HepG2 (cell line): ENCODE measurements around the gene VASN. TPM values are rescaled to one million over a fixed set of nuclear protein-coding genes. Genes with fewer than 3 reads are reported as not detected.
A peak's percentile ranks its signal among the peaks of the same experiment; 100 is the strongest.

Experiments
- GFI1 ChIP-seq: sonication (generic); formaldehyde crosslinking; IDR thresholded peaks from 2 replicates; pipeline ENCODE4 v1.5.0; 2020; ENCODE audit warnings: missing genetic modification reagents, mild to moderate bottlenecking, borderline replicate concordance
- HMG20B ChIP-seq: conservative IDR thresholded peaks from 2 replicates; pipeline ENCODE4 v1.6.1; 2016; ENCODE audit warnings: missing genetic modification reagents, missing compliant biosample characterization
- HNRNPK ChIP-seq: fragments of 200-400 bp; formaldehyde crosslinking; IDR thresholded peaks from 2 replicates; pipeline ENCODE4 v1.6.1; 2018; ENCODE audit warnings: low read length, low read depth, moderate library complexity, mild to moderate bottlenecking; ENCODE audit not compliant: poor library complexity, severe bottlenecking
- HOXA3 ChIP-seq: sonication (generic); formaldehyde crosslinking; IDR thresholded peaks from 2 replicates; pipeline ENCODE4 v1.5.0; 2020; ENCODE audit warnings: missing genetic modification reagents
- ISX ChIP-seq: sonication (generic); formaldehyde crosslinking; conservative IDR thresholded peaks from 2 replicates; pipeline ENCODE4 v1.5.0; 2020; ENCODE audit warnings: missing genetic modification reagents
- NFKBIZ ChIP-seq: IDR thresholded peaks from 2 replicates; pipeline ENCODE4 v1.6.1; 2018; ENCODE audit warnings: missing genetic modification reagents, missing compliant biosample characterization
- NRL ChIP-seq: sonication (generic); formaldehyde crosslinking; IDR thresholded peaks from 2 replicates; pipeline ENCODE4 v1.5.0; 2020; ENCODE audit warnings: missing genetic modification reagents, mild to moderate bottlenecking, moderate library complexity, borderline replicate concordance
- PITX1 ChIP-seq: sonication (generic); formaldehyde crosslinking; IDR thresholded peaks from 2 replicates; pipeline ENCODE4 v1.5.1; 2020; ENCODE audit warnings: mild to moderate bottlenecking, missing genetic modification reagents
- RBM22 ChIP-seq: fragments of 200-400 bp; formaldehyde crosslinking; optimal IDR thresholded peaks from 2 replicates; pipeline ENCODE3; 2017; ENCODE audit warnings: mild to moderate bottlenecking, low read length, moderate library complexity
- TCF7 ChIP-seq: sonication (generic); IDR thresholded peaks from 2 replicates; pipeline ENCODE4 v1.6.1; 2016; ENCODE audit warnings: antibody characterized with exemption, low read depth
- ZFP1 ChIP-seq: IDR thresholded peaks from 2 replicates; pipeline ENCODE4 v1.6.1; 2016
- ZNF225 ChIP-seq: sonication (generic); formaldehyde crosslinking; IDR thresholded peaks from 2 replicates; pipeline ENCODE4 v1.4.0; 2020; ENCODE audit warnings: mild to moderate bottlenecking, missing genetic modification reagents
- ZNF256 ChIP-seq: sonication (generic); formaldehyde crosslinking; conservative IDR thresholded peaks from 2 replicates; pipeline ENCODE4 v1.4.0; 2020; ENCODE audit warnings: missing genetic modification reagents
- ZNF329 ChIP-seq: sonication (generic); formaldehyde crosslinking; IDR thresholded peaks from 2 replicates; pipeline ENCODE4 v1.9.0; 2021; ENCODE audit warnings: low read depth, mild to moderate bottlenecking, missing genetic modification reagents
- ZNF562 ChIP-seq: sonication (generic); formaldehyde crosslinking; IDR thresholded peaks from 2 replicates; pipeline ENCODE4 v1.8.0; 2022; ENCODE audit warnings: missing genetic modification reagents, borderline replicate concordance
- polyA plus RNA-seq, 8 experiments: library from polyadenylated mRNA; depleted of rRNA in 3 of 8; stranded (reverse) in 7 of 8; unstranded in 1 of 8; fragments of >200 nt; fragmentation: Illumina TruSeq in 4 of 8; extraction: Trizol in 4 of 8; gene quantifications; 2 replicates each; pipeline versions ENCODE4 v1.2.1 to v1.2.3, GENCODE V29; 2011 to 2016; ENCODE audit warnings: low read depth in 4 of 8, missing spikeins in 1 of 8, mixed read lengths in 1 of 8; ENCODE audit not compliant: insufficient read depth in 1 of 8
- total RNA-seq, 5 experiments: library from RNA; depleted of rRNA; stranded (reverse); fragments of >200 nt; fragmentation: Illumina TruSeq; extraction: Trizol; gene quantifications; 2 replicates each; pipeline ENCODE4 v1.2.3, GENCODE V29; 2016; ENCODE audit warnings: low read depth in 1 of 5
- TF ChIP-seq, protein P1 (sequence below): sonication (generic); formaldehyde crosslinking; IDR thresholded peaks from 2 replicates; pipeline ENCODE4 v1.4.0; 2020; ENCODE audit warnings: missing genetic modification reagents, borderline replicate concordance
- TF ChIP-seq, protein P2 (sequence below): sonication (generic); formaldehyde crosslinking; IDR thresholded peaks from 2 replicates; pipeline ENCODE4 v1.4.0; 2020; ENCODE audit warnings: missing genetic modification reagents, mild to moderate bottlenecking, borderline replicate concordance
- TF ChIP-seq, protein P3 (sequence below): sonication (generic); formaldehyde crosslinking; IDR thresholded peaks from 2 replicates; pipeline ENCODE4 v1.4.0; 2020; ENCODE audit warnings: mild to moderate bottlenecking, missing genetic modification reagents
- TF ChIP-seq, protein P4 (sequence below): sonication (generic); formaldehyde crosslinking; IDR thresholded peaks from 2 replicates; pipeline ENCODE4 v1.8.1; 2023; ENCODE audit warnings: missing genetic modification reagents, inconsistent platforms, borderline replicate concordance

The VASN gene
- total and polyA plus RNA-seq, 2 of the 13 experiments (the other 11 are each of a cell fraction or from before 2014, with no cell fraction given): 8.4 to 18.2 TPM

DNA sequence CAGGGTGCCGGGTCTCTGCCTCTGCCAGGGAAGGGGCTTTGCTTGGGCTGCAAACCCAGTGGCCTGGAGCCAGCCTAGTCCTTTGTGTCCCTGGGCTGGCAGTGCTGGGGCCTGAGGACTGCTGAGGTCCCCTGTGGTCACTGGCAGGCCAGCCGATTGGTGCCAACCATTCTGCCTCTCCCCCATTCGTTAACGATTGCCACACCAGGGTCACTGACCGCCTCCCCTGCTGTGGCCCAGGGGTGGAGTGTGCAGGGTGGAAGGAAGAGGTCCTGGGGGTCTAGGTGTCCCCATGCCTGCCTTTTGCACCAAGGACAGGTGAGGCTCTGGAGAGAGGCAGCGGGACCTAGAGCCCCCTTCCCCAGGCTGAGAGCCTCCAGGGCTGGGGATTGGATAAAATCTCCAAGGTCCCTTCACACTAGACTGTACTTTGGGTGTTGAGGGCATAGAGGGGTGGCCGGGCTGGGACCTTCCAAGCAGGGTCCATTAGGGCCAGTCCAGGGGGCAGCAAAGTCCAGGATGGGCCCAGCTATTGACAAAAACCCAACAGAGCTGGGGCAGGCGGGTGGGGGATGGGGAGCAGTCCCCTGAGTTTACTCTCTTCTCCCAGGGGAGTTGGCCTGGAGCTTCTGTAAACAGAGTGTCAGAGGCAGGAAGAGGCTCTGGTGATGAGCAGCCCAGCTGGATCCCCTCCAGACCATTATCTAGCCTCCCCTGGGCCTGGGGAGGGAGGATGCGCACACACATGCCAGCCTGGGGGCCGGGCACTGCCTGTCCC, 1.1 kb downstream of the VASN start (continued):
- TF ChIP-seq, protein P1, sequence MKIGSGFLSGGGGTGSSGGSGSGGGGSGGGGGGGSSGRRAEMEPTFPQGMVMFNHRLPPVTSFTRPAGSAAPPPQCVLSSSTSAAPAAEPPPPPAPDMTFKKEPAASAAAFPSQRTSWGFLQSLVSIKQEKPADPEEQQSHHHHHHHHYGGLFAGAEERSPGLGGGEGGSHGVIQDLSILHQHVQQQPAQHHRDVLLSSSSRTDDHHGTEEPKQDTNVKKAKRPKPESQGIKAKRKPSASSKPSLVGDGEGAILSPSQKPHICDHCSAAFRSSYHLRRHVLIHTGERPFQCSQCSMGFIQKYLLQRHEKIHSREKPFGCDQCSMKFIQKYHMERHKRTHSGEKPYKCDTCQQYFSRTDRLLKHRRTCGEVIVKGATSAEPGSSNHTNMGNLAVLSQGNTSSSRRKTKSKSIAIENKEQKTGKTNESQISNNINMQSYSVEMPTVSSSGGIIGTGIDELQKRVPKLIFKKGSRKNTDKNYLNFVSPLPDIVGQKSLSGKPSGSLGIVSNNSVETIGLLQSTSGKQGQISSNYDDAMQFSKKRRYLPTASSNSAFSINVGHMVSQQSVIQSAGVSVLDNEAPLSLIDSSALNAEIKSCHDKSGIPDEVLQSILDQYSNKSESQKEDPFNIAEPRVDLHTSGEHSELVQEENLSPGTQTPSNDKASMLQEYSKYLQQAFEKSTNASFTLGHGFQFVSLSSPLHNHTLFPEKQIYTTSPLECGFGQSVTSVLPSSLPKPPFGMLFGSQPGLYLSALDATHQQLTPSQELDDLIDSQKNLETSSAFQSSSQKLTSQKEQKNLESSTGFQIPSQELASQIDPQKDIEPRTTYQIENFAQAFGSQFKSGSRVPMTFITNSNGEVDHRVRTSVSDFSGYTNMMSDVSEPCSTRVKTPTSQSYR (CRISPR knock-in tag): peak; percentile 92; the same call in 1 of the 2 replicates
- TF ChIP-seq NFKBIZ (CRISPR knock-in tag) (no peak), GFI1 (CRISPR knock-in tag) (peak; percentile 72), RBM22 (no peak), HOXA3 (CRISPR knock-in tag) (peak; percentile 60), ZNF562 (CRISPR knock-in tag) (no peak), PITX1 (CRISPR knock-in tag) (no peak), TCF7 (no peak), ZNF256 (CRISPR knock-in tag) (no peak), HNRNPK (no peak), ISX (CRISPR knock-in tag) (no peak), ZNF329 (CRISPR knock-in tag) (no peak), HMG20B (no peak), ZFP1 (CRISPR knock-in tag) (no peak), ZNF225 (no peak), NRL (CRISPR knock-in tag) (peak; percentile 59; the same call in 1 of the 2 replicates)
- TF ChIP-seq, protein P2, sequence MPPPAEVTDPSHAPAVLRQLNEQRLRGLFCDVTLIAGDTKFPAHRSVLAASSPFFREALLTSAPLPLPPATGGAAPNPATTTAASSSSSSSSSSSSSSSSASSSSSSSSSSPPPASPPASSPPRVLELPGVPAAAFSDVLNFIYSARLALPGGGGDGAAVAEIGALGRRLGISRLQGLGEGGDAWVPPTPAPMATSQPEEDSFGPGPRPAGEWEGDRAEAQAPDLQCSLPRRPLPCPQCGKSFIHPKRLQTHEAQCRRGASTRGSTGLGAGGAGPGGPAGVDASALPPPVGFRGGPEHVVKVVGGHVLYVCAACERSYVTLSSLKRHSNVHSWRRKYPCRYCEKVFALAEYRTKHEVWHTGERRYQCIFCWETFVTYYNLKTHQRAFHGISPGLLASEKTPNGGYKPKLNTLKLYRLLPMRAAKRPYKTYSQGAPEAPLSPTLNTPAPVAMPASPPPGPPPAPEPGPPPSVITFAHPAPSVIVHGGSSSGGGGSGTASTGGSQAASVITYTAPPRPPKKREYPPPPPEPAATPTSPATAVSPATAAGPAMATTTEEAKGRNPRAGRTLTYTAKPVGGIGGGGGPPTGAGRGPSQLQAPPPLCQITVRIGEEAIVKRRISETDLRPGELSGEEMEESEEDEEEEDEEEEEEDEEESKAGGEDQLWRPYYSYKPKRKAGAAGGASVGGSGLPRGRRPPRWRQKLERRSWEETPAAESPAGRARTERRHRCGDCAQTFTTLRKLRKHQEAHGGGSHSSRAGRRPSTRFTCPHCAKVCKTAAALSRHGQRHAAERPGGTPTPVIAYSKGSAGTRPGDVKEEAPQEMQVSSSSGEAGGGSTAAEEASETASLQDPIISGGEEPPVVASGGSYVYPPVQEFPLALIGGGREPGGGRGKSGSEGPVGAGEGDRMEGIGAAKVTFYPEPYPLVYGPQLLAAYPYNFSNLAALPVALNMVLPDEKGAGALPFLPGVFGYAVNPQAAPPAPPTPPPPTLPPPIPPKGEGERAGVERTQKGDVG (CRISPR knock-in tag): 0 out of 2 replicates have a peak, but pooled peaks have one; percentile 12
- TF ChIP-seq, protein P3, sequence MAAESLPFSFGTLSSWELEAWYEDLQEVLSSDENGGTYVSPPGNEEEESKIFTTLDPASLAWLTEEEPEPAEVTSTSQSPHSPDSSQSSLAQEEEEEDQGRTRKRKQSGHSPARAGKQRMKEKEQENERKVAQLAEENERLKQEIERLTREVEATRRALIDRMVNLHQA (CRISPR knock-in tag): no peak
- TF ChIP-seq, protein P4, sequence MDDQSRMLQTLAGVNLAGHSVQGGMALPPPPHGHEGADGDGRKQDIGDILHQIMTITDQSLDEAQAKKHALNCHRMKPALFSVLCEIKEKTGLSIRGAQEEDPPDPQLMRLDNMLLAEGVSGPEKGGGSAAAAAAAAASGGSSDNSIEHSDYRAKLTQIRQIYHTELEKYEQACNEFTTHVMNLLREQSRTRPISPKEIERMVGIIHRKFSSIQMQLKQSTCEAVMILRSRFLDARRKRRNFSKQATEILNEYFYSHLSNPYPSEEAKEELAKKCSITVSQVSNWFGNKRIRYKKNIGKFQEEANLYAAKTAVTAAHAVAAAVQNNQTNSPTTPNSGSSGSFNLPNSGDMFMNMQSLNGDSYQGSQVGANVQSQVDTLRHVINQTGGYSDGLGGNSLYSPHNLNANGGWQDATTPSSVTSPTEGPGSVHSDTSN (CRISPR knock-in tag): no peak
